A673 (cell line): ENCODE data around the gene NRAP. TPM values are rescaled to one million over a fixed set of nuclear protein-coding genes. Genes with fewer than 3 reads are reported as not detected.
A peak's percentile ranks its signal among the peaks of the same experiment; 100 is the strongest.

Source experiments
- BruUV-seq: library from RNA; stranded (reverse); fragments of 400-500 nt; replicated peaks from 2 replicates; lab custom pipeline; 2021; lab: Mats Ljungman, UMichigan
- CTCF ChIA-PET: fragments of 300-600 bp; sonication (Branson Sonifier 250); formaldehyde crosslinking; loops from one replicate; lab custom pipeline; 2022; ENCODE audit warnings: antibody characterized with exemption; lab: Charles Lee
- POLR2A ChIA-PET: fragments of 300-600 bp; sonication (Branson Sonifier 250); formaldehyde crosslinking; loops from one replicate; lab custom pipeline; 2022; ENCODE audit warnings: antibody characterized with exemption; ENCODE audit not compliant: low non-redundant PET; lab: Charles Lee
- DNase-seq: peaks from one replicate; pipeline ENCODE4 v3.0.0-alpha.2; 2015; ENCODE audit warnings: low spot score
- H3K27ac ChIP-seq: fragments of 200-600 bp; sonication (generic); 2 replicates; pipeline ENCODE4 v1.5.1; 2016; ENCODE audit warnings: mixed run types, low read depth, mild to moderate bottlenecking, mixed read lengths, antibody characterized with exemption, low read length; ENCODE audit not compliant: poor library complexity, severe bottlenecking
- H3K27me3 ChIP-seq: fragments of 200-600 bp; sonication (generic); replicated peaks from 2 replicates; pipeline ENCODE4 v1.6.1; 2017; ENCODE audit warnings: mixed run types, low read depth, mild to moderate bottlenecking, mixed read lengths, antibody characterized with exemption, low read length; ENCODE audit not compliant: insufficient read depth, poor library complexity
- H3K36me3 ChIP-seq: fragments of 200-600 bp; sonication (generic); 2 replicates; pipeline ENCODE4 v1.6.1; 2016; ENCODE audit warnings: mixed run types, mild to moderate bottlenecking, mixed read lengths, antibody characterized with exemption, low read length; ENCODE audit not compliant: insufficient read depth, poor library complexity, severe bottlenecking
- H3K4me1 ChIP-seq: fragments of 200-600 bp; sonication (generic); 2 replicates; pipeline ENCODE4 v1.6.1; 2017; ENCODE audit warnings: mixed run types, mild to moderate bottlenecking, mixed read lengths, antibody characterized with exemption, low read length; ENCODE audit not compliant: insufficient read depth, poor library complexity, severe bottlenecking
- H3K4me3 ChIP-seq: fragments of 200-600 bp; sonication (generic); 2 replicates; pipeline ENCODE4 v1.5.1; 2016; ENCODE audit warnings: low read depth, mixed run types, mild to moderate bottlenecking, mixed read lengths, low read length; ENCODE audit not compliant: poor library complexity, severe bottlenecking
- H3K9me3 ChIP-seq: fragments of 200-600 bp; sonication (generic); 2 replicates; pipeline ENCODE4 v1.6.1; 2016; ENCODE audit warnings: mixed run types, low read depth, mild to moderate bottlenecking, mixed read lengths, antibody characterized with exemption, low read length; ENCODE audit not compliant: poor library complexity, severe bottlenecking
- CTCF ChIP-seq: fragments of 300-800, 200-600 bp; sonication (generic); conservative IDR thresholded peaks from 2 replicates; pipeline ENCODE4 v1.5.1; 2017; ENCODE audit warnings: low read depth, mild to moderate bottlenecking, antibody characterized with exemption, low read length, moderate library complexity, mixed read lengths
- EZH2 ChIP-seq: fragments of 200-600 bp; sonication (generic); IDR thresholded peaks from 2 replicates; pipeline ENCODE4 v1.6.1; 2017; ENCODE audit warnings: borderline replicate concordance, low read depth, mild to moderate bottlenecking, mixed read lengths, antibody characterized with exemption, low read length; ENCODE audit not compliant: poor library complexity, severe bottlenecking
- intact Hi-C: fragments of 100-400 bp; cut with micrococcal nuclease; formaldehyde crosslinking; loops from one replicate; pipeline ENCODE4 v1.10.0; 2022; ENCODE audit not compliant: unreplicated experiment
- total RNA-seq: library from RNA; stranded (reverse); gene quantifications from 2 replicates; pipeline ENCODE4 v1.2.3, GENCODE V29; 2021

NRAP gene
- total RNA-seq, 1 experiment from 2014 or later, result 0.34 TPM

- Histone ChIP-seq H3K4me1 (peaks cover 56% of the 10 kb centered on the region), H3K27ac (peak overlapping the region; percentile 83), H3K9me3 (no peaks in the 10 kb centered on the region), H3K36me3 (peaks cover 4% of the 10 kb centered on the region), H3K4me3 (no peak overlapping the region), H3K27me3 (no peaks in the 10 kb centered on the region)
- intact Hi-C loops, result no loop called here
- BruUV-seq, result no TSS peak
- ChIA-PET CTCF (interaction anchor here (0.7 kb wide), 1 partner anchor 87 kb away, joined by 3 read pairs; no protein-coding TSS in a partner anchor), POLR2A (no interaction called here)
- no peak for TF ChIP-seq CTCF
- TF ChIP-seq EZH2, result no peak
- DNase-seq, result no peak
Observed at GRCh38 chr10:113712024-113712423, 48.2 kb upstream of the NRAP start.

- POLR2A ChIA-PET, result no interaction called here
- H3K36me3 ChIP-seq, result no peaks in the 10 kb centered on the region
- H3K4me3 ChIP-seq, result peak overlapping the region; percentile 34
- intact Hi-C loops, result no loop called here
- peak; percentile 87 for DNase-seq
- H3K9me3 ChIP-seq, result no peaks in the 10 kb centered on the region
- TF ChIP-seq EZH2 (no peak), CTCF (no peak)
- no peaks in the 10 kb centered on the region for H3K27me3 ChIP-seq
- BruUV-seq, result no TSS peak
- peaks cover 64% of the 10 kb centered on the region for H3K4me1 ChIP-seq
- CTCF ChIA-PET, result interaction anchor here (0.5 to 1.2 kb wide), 3 partner anchors 88 to 815 kb away, joined by 3 to 4 read pairs (median 3); no protein-coding TSS in a partner anchor
- peak overlapping the region; percentile 83 for H3K27ac ChIP-seq
Observed at GRCh38 chr10:113711142-113711541, 47.3 kb upstream of the NRAP start.

- intact Hi-C loops, result loop anchor here (2.0 to 10.0 kb wide), 3 partner anchors 89 to 835 kb away; no protein-coding TSS in a partner anchor
- POLR2A ChIA-PET, result interaction anchor here (0.6 kb wide), 1 partner anchor 139 kb away, joined by 3 read pairs; no protein-coding TSS in a partner anchor
- CTCF ChIA-PET, result no interaction called here
- TSS peak; percentile 69 for BruUV-seq
- Histone ChIP-seq H3K27ac (peak overlapping the region; percentile 83), H3K4me3 (peak overlapping the region; percentile 34), H3K9me3 (no peaks in the 10 kb centered on the region), H3K4me1 (peaks cover 78% of the 10 kb centered on the region), H3K36me3 (no peaks in the 10 kb centered on the region), H3K27me3 (no peaks in the 10 kb centered on the region)
- DNase-seq, result peak; percentile 90
- TF ChIP-seq CTCF, result no peak; the same call in 1 of the 2 replicates
- no peak for TF ChIP-seq EZH2
Observed at GRCh38 chr10:113709221-113709838, 45.5 kb upstream of the NRAP start.
